C4-2B (cell line): ENCODE data around the gene SKOR1.

Source experiments
- ZFX ChIP-seq: fragments of 450-650 bp; IDR thresholded peaks from 2 replicates; pipeline ENCODE4 v1.6.1; 2017
- TF ChIP-seq, protein P1 (sequence below): fragments of 450-650 bp; conservative IDR thresholded peaks from 2 replicates; pipeline ENCODE4 v1.5.1; 2017; ENCODE audit warnings: mild to moderate bottlenecking

DNA sequence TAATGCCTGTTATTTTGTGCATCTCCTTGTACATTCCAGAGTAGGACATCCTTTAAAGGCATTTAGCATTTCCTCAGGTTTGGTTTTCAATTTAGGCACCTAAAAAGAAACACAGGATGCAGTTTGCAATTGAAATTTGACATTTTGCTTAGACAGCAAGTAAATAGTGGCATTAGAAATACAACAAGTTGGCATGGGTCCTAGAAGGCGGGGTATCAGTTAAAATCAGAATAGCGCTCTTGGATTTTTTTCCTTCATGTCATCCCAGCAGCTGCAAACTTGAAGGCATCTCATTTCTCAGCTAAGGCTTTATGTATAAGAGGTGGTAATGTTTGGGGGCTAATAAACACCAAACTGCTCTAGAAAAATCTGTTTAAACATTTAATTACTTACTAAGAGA is 47.5 kb upstream of the SKOR1 start:
- TF ChIP-seq, protein P1, sequence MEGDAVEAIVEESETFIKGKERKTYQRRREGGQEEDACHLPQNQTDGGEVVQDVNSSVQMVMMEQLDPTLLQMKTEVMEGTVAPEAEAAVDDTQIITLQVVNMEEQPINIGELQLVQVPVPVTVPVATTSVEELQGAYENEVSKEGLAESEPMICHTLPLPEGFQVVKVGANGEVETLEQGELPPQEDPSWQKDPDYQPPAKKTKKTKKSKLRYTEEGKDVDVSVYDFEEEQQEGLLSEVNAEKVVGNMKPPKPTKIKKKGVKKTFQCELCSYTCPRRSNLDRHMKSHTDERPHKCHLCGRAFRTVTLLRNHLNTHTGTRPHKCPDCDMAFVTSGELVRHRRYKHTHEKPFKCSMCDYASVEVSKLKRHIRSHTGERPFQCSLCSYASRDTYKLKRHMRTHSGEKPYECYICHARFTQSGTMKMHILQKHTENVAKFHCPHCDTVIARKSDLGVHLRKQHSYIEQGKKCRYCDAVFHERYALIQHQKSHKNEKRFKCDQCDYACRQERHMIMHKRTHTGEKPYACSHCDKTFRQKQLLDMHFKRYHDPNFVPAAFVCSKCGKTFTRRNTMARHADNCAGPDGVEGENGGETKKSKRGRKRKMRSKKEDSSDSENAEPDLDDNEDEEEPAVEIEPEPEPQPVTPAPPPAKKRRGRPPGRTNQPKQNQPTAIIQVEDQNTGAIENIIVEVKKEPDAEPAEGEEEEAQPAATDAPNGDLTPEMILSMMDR: no peak
- no peak for TF ChIP-seq ZFX
